GM12865 (cell line): ENCODE results near the gene CHPF.

ENCODE experiments used
- DNase-seq: peaks from one replicate; pipeline ENCODE4 v3.0.0; 2010; ENCODE audit warnings: low read depth
- H3K4me3 ChIP-seq: 2 replicates; pipeline ENCODE4 v1.5.1; 2011; ENCODE audit warnings: mild to moderate bottlenecking, low read depth, low read length, control low read depth
- TF ChIP-seq, protein P1 (sequence below): IDR thresholded peaks from 2 replicates; pipeline ENCODE4 v1.5.1; 2011; ENCODE audit warnings: low read length, control low read depth, low read depth, inconsistent platforms; ENCODE audit not compliant: insufficient read depth; ENCODE audit errors: missing control alignments

The CHPF gene

DNA sequence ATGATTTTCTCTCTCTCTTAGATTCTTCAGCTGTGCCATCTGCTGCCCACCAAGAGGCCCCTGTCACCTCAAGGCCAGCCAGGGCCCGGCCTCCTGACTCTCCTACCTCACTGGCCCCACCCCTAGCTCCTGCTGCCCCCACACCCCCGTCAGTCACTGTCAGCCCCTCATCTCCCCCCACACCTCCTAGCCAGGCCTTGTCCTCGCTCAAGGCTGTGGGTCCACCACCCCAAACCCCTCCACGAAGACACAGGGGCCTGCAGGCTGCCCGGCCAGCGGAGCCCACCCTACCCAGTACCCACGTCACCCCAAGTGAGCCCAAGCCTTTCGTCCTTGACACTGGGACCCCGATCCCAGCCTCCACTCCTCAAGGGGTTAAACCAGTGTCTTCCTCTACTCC is 54.3 kb downstream of the CHPF start:
- TF ChIP-seq, protein P1, sequence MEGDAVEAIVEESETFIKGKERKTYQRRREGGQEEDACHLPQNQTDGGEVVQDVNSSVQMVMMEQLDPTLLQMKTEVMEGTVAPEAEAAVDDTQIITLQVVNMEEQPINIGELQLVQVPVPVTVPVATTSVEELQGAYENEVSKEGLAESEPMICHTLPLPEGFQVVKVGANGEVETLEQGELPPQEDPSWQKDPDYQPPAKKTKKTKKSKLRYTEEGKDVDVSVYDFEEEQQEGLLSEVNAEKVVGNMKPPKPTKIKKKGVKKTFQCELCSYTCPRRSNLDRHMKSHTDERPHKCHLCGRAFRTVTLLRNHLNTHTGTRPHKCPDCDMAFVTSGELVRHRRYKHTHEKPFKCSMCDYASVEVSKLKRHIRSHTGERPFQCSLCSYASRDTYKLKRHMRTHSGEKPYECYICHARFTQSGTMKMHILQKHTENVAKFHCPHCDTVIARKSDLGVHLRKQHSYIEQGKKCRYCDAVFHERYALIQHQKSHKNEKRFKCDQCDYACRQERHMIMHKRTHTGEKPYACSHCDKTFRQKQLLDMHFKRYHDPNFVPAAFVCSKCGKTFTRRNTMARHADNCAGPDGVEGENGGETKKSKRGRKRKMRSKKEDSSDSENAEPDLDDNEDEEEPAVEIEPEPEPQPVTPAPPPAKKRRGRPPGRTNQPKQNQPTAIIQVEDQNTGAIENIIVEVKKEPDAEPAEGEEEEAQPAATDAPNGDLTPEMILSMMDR, result no peak
- no peak overlapping the region for H3K4me3 ChIP-seq
- no peak for DNase-seq
